Effector CD8-positive, alpha-beta T cell (primary cell): ENCODE results near the gene MED8.
"Not testable (repeated sequence)": the region's sequence is repeated elsewhere in the genome, so short reads cannot be mapped to it uniquely, and the experiment has no call there.

Experiments
- DNase-seq: peaks from one replicate; lab custom pipeline; 2025; lab: John Stamatoyannopoulos, UW

The MED8 gene

GRCh38 chr1:43421976-43422750 is 32.6 kb upstream of the MED8 start:
- no peak for DNase-seq

GRCh38 chr1:43421396-43421795 is 31.8 kb upstream of the MED8 start:
- no peak for DNase-seq

GRCh38 chr1:43420874-43421273 is 31.3 kb upstream of the MED8 start:
- no peak for DNase-seq

GRCh38 chr1:43419627-43420425 is 30.2 kb upstream of the MED8 start:
- no peak for DNase-seq

GRCh38 chr1:43418858-43419257 is 29.3 kb upstream of the MED8 start:
- DNase-seq = no peak

DNA sequence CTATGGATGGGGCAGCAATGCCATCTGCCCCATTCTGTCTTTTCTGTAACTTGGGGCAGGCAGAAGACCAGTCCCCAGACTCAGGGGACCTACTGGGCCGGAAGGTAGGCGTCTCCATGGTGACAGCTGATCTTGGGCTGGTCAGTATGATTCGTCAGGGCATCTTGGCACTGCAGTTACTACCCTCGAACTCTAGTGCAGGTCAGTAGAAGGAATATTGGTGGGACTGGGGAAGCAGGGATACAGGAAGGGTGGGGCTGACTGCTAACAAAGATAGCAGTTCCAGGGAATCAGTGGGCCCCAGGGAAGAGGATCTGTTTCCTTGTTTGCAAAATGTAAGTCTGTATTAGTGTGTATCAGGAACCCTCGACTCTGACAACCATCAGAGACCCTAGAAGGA is 26.3 kb upstream of the MED8 start:
- no peak for DNase-seq

DNA sequence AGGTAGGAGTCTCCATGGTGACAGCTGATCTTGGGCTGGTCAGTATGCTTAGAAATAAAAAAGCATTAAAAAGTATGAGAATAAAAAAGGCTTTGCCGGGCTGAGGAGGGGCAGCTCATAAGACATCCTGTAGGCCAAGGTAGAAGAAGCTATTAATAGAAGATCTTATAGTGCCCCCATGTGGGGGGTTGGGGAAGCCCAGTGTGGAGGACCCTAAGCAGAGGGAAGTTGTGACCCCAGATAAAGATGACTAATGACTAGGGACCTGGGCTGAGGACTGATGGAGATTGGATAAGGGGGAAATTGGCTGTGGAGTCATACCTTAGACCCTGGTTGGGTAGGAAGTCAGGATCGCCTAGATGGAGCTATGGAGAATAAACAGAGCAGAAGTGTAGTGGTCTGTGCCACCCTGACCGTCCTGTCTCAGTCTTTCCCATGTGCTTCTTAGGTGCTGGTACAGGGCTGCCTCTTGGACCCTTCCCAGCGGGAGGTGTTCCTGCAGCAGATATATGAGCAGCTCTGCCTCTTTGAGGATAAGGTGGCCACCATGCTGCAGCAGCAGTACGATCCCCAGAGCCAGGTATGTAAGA is 25.1 kb upstream of the MED8 start:
- DNase-seq = peak; percentile 58

GRCh38 chr1:43413426-43413825 is 23.8 kb upstream of the MED8 start:
- DNase-seq = not testable (repeated sequence)

GRCh38 chr1:43410571-43410970 is 21.0 kb upstream of the MED8 start:
- no peak for DNase-seq

DNA sequence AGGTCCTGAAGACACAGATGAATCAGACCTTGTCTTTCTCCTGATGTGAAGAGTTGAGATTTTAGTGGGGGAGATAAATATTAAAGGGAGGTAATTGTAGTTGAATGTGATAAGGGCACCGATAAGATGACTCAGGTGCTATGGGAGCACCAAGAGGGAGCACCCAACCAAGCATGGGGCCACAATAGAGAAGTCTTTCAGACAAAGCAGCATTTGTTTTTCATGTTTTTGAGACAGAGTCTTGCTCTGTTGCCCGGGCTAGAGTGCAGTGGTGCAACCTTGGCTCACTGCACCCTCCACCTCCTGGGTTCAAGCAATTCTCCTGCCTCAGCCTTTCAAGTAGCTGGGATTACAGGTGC is 16.3 kb upstream of the MED8 start:
- DNase-seq = no peak

DNA sequence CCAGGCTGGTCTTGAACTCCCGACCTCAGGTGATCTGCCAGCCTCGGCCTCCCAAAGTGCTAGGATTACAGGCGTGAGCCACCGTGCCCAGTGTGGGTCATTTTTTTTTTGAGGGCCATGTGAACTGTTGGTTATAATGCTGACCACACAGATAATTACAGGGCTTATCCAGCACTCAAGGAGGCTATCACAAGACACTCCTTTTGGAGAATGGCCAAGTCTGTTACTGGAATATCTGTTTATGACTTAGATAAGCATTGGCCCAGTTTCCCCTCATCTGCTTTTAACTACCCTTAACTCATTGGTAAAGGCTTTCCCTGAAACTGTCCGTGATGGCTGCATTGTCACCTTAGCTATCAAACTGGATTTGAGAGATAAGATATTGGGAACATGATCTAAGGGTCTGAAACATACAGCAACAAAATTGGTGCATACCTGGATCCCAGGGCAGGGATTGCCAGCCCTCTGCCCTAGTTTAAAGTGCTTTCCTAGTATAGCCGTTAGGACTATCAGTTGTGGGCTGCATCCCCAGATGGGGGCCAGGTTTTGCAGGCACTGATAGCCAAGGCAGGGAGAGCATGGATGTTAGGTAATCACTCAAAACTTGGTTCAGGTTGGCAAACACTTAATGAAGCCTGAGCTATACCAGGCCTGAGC is 15.7 kb upstream of the MED8 start:
- DNase-seq = no peak

DNA sequence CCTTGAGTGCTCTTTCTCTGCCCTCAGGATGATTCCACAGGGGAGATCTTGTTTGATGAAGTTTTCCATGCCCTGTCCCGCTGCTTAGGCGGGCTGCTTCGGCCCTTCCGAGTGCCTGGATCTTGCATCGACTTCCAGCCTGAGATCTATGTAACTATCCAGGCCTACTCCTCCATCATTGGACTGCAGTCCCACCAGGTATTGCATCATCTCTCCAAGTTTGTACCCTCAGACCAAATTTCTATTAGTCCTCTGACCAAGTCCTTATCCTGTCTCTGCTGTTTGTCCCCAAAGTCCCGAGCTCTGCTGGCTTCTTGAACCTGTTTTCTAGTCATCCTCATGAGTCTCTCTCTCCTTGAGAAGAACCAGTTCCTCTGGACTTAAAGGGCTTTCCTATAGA is 14.8 kb upstream of the MED8 start:
- DNase-seq = no peak

DNA sequence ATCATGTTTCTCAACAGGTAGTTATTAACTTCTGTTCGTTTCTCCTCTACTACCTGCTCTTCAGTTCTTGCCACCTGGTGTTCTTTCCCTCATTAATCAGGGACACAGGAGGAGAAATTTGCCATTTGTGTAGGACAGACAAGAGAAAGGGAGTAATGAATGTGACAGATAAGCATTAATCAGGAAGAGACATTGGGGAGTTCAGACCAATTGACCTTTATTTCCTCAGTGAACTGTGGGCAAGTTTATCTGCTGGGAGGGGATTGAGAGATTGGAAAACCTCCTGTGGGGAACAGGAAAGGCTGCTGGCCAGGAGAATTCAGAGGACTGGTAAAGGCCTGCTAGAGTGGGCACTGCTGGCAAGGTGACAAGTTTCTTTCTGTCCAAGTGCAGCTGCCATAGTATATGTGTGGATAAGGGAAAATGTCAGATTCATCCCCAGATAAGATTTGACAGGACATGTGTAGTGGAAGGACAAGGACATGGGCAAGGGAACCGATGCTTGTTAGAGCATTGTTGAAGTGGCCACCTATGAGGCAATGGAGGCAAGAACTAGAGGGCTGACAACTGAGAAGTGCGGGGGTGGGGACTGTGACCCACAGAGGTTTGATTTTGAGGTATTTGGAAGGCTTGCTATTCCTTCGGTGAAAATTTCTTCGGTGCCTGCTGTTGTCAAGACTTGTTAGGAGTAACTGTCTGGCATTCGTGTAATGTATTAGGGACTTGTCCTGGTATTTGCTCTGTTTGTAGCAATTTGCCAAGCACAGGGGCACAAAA is 12.7 kb upstream of the MED8 start:
- DNase-seq = no peak

- DNase-seq = not testable (repeated sequence)
These were observed 10.8 kb upstream of the MED8 start for GRCh38 chr1:43400441-43400840.

GRCh38 chr1:43398227-43398626 is 8.6 kb upstream of the MED8 start:
- DNase-seq = no peak

DNA sequence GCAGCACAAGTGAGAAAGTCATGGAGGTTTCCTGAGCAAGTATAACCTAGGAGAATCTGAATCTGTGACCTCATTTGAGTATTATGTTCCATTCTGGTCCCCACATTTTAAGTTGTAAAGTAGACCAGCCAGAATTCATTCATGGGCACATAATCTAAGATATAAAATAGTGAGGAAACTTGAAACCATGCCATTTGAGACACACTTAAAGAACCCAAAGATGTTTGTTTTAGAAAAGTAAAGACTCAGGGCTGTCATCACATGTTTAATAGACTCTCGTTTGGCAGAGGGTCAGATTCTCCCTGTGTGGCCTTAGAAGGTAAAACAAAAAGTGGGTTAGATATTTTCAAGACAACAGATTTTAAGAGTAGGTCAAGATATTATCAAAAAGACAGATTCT is 6.5 kb upstream of the MED8 start:
- DNase-seq = no peak

- DNase-seq = no peak
These were observed 5.9 kb upstream of the MED8 start for GRCh38 chr1:43395523-43395922.

DNA sequence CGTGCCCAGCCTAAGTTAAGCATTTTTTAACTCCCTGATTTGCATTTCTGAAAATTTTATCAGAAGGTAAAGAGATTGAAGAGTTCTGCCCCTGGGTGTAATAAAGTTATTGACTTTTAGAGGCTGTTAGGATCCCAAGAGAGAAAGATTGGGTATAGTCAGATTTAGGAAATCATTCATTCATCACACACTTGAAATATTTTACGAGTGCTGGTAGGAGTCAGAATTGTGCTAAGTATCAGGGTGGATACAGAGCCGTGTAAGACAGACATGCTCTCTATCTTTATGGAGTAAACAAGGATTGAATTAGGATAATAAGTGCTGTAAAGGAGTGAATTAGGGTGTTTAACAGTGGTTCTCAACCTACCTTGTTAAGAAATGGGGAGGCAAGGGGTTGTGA is 3.1 kb upstream of the MED8 start:
- no peak for DNase-seq

- DNase-seq = no peak
These were observed 987 bp downstream of the MED8 start for GRCh38 chr1:43388613-43389012.

GRCh38 chr1:43387976-43388599 is 1.5 kb downstream of the MED8 start:
- DNase-seq = no peak

- no peak for DNase-seq
These were observed 2.9 kb downstream of the MED8 start for GRCh38 chr1:43386676-43387075.
